Activated CD8-positive, alpha-beta memory T cell treated with anti-CD3 and anti-CD28 coated beads, Interleukin-2, amount 10 ng/mL, durations not matched to agents 7 days and 5 days (primary cell): ENCODE data around the gene MAP3K2. TPM values are rescaled to one million over a fixed set of nuclear protein-coding genes. Genes with fewer than 3 reads are reported as not detected.
"Not testable (repeated sequence)": the region's sequence is repeated elsewhere in the genome, so short reads cannot be mapped to it uniquely, and the experiment has no call there.

Experiments
- ATAC-seq: fragments of 150-1000 bp; cut with Tn5 transposase; one replicate; pipeline ENCODE4 v1.10.0; 2021; ENCODE audit warnings: moderate library complexity
- CTCF ChIA-PET: fragments of 350-600 bp; sonication (Branson Sonifier 250); formaldehyde crosslinking; loops from one replicate; lab custom pipeline; 2021; ENCODE audit warnings: antibody characterized with exemption; lab: Charles Lee
- DNase-seq: peaks from one replicate; pipeline ENCODE4 v3.0.0-alpha.2; 2020
- H3K27ac Mint-ChIP-seq: one replicate; pipeline ENCODE4 v1.8.0; 2021; ENCODE audit warnings: mild to moderate bottlenecking, mixed read lengths
- H3K27me3 Mint-ChIP-seq: one replicate; pipeline ENCODE4 v1.8.0; 2021; ENCODE audit warnings: mixed read lengths
- H3K36me3 Mint-ChIP-seq: one replicate; pipeline ENCODE4 v1.8.0; 2021; ENCODE audit warnings: mild to moderate bottlenecking, mixed read lengths
- H3K4me1 Mint-ChIP-seq: one replicate; pipeline ENCODE4 v1.8.0; 2021; ENCODE audit warnings: mixed read lengths
- H3K4me3 Mint-ChIP-seq: one replicate; pipeline ENCODE4 v1.8.0; 2021; ENCODE audit warnings: mild to moderate bottlenecking, moderate library complexity, mixed read lengths
- H3K9me3 Mint-ChIP-seq: one replicate; pipeline ENCODE4 v1.8.0; 2022; ENCODE audit warnings: low read depth, mixed read lengths
- total RNA-seq, 2 experiments: library from RNA; stranded (reverse); gene quantifications; one replicate each; pipeline ENCODE4 v1.2.3, GENCODE V29; 2021

Gene MAP3K2
- total RNA-seq, 2 experiments from 2014 or later = 53.5 to 56.9 TPM

DNA sequence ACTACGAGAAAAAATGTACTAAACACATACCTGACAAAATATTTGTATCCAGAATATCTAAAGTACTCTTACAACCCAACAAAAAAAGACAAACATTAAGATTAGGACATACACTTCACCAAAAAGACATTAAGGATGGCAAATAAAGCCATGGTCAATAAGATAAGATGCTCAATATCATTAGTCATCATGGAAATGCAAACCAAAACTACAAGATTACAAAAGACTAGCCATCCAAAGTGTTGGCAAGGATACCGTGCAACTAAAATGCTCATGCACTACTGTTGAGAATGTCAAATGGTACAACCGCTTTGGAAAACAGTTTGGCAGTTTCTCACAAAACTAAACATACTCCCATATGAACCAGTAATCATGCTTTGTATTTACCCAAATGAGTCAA lies 29.7 kb downstream of the MAP3K2 start:
- DNase-seq = no peak
- H3K27ac Mint-ChIP-seq = no peak overlapping the region
- ATAC-seq = no peak
- H3K4me1 Mint-ChIP-seq = peaks cover 13% of the 10 kb centered on the region
- H3K9me3 Mint-ChIP-seq = no peaks in the 10 kb centered on the region
- H3K4me3 Mint-ChIP-seq = no peak overlapping the region
- peaks cover 6% of the 10 kb centered on the region for H3K36me3 Mint-ChIP-seq
- H3K27me3 Mint-ChIP-seq = no peaks in the 10 kb centered on the region
- CTCF ChIA-PET = interaction anchor here (0.6 kb wide), 1 partner anchor 785 kb away, joined by 3 read pairs; no protein-coding TSS in a partner anchor

DNA sequence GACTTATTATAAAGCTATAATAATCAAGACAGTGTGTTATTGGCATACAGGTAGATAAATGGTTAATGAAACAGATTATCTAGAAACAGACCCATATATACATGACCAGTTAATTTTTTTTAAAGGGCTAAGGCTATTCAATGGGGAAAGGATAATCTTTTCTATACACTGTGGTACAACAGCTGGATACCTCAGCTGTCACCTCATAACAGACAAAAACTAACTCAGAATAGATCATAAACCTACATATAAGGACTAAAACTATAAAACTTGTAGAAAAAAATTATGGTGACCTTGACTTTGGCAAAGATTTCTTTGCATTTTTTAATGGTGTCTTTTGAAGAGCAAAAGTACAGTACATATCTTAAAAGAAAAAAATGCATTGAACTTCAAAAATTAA lies 30.2 kb downstream of the MAP3K2 start:
- Mint-ChIP-seq H3K4me3 (no peak overlapping the region), H3K4me1 (peaks cover 13% of the 10 kb centered on the region), H3K9me3 (no peaks in the 10 kb centered on the region), H3K27me3 (no peaks in the 10 kb centered on the region), H3K27ac (no peak overlapping the region), H3K36me3 (peaks cover 6% of the 10 kb centered on the region)
- CTCF ChIA-PET = interaction anchor here (0.6 to 2.2 kb wide), 3 partner anchors 31 to 785 kb away, joined by 3 to 5 read pairs (median 3); no protein-coding TSS in a partner anchor
- DNase-seq (no peak), ATAC-seq (no peak)

DNA sequence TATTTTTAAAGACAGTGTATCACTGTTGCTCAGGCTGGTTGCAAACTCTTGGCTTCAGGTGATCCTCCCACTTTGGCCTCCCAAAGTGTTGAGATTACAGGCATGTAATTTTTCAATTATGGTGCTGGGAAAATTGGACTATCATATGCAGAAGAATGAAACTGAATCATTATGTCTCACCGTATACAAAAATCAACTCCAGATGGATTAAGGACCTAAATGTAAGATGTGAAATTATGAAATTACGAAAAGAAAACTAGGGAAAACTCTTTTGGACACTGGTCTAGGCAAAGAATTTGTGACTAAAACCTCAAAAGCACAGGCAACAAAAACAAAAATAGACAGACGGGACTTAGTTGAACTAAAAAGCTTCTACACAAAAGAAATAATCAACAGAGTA lies 31.2 kb downstream of the MAP3K2 start:
- no peak for ATAC-seq
- DNase-seq = no peak
- H3K4me3 Mint-ChIP-seq = no peak overlapping the region
- no peak overlapping the region for H3K27ac Mint-ChIP-seq
- peaks cover 11% of the 10 kb centered on the region for H3K4me1 Mint-ChIP-seq
- CTCF ChIA-PET = interaction anchor here (1.1 to 2.2 kb wide), 4 partner anchors 9 to 59 kb away, joined by 3 to 5 read pairs (median 3); no protein-coding TSS in a partner anchor
- H3K27me3 Mint-ChIP-seq = no peaks in the 10 kb centered on the region
- peaks cover 2% of the 10 kb centered on the region for H3K9me3 Mint-ChIP-seq
- peaks cover 9% of the 10 kb centered on the region for H3K36me3 Mint-ChIP-seq

DNA sequence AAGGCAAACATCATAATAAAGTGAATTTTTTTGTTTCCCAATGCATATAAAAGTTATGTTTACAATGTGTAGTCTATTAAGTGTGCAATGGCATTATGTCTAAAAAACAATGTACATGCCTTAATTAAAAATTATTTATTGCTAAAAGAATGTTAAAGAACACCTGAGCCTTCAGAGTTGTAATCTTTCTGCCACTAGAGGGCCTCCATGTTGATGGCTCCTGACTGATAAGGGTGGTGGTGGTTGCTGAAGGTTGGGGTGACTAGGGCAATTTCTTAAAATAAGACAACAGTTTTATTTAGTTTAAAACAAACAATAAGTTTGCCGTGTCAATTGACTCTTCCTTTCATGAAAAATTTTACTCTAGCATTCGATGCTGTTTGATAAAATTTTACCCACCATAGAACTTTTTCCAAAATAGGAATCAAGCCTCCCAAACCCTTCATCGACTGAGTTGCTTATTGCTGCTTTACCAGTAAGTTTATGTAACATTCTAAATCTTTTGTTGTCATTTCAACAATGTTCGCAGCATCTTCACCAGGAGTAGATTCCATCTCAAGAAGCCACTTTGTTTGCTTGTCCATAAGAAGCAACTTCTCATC lies 32.3 kb downstream of the MAP3K2 start:
- CTCF ChIA-PET = interaction anchor here (1.4 to 2.2 kb wide), 2 partner anchors 11 to 33 kb away, joined by 3 to 5 read pairs; no protein-coding TSS in a partner anchor

DNA sequence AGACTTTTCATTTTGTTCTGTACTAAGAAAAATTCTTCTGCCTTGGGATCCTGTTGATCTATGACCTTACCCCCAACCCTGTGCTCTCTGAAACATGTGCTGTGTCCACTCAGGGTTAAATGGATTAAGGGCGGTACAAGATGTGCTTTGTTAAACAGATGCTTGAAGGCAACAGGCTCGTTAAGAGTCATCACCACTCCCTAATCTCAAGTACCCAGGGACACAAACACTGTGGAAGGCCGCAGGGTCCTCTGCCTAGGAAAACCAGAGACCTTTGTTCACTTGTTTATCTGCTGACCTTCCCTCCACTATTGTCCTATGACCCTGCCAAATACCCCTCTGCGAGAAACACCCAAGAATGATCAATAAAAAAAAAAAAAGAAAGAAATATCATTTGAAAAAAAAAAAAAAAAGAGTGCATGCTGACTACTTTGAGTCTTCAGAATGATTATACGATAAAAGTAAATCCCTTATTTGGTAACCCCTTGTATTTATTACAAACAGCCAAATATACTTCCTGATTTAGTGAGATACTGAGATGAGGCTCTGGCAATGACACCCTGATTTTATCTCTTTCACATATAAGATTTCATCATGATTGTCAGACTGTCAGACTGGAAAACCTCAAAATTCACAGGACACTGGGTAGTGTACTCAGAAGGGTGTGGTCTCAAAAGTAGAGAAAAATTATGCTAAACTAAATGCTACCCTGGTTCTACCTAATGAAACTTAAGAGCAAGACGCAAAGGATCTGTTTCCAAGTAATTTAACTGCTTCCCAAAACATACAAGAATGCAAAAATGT lies 33.7 kb downstream of the MAP3K2 start:
- ATAC-seq, H3K27ac Mint-ChIP-seq, H3K36me3 Mint-ChIP-seq, H3K9me3 Mint-ChIP-seq, DNase-seq, H3K4me3 Mint-ChIP-seq, CTCF ChIA-PET, H3K27me3 Mint-ChIP-seq: not testable (repeated sequence)
- H3K4me1 Mint-ChIP-seq = peaks cover 14% of the 10 kb centered on the region

More for the DNA sequence above, 32.3 kb downstream of the MAP3K2 start:
- ATAC-seq (peak; percentile 66), DNase-seq (peak; percentile 46)
- no peaks in the 10 kb centered on the region for H3K27me3 Mint-ChIP-seq
- H3K27ac Mint-ChIP-seq = no peak overlapping the region
- peaks cover 11% of the 10 kb centered on the region for H3K4me1 Mint-ChIP-seq
- no peak overlapping the region for H3K4me3 Mint-ChIP-seq
- H3K9me3 Mint-ChIP-seq = peaks cover 2% of the 10 kb centered on the region
- H3K36me3 Mint-ChIP-seq = peaks cover 10% of the 10 kb centered on the region

DNA sequence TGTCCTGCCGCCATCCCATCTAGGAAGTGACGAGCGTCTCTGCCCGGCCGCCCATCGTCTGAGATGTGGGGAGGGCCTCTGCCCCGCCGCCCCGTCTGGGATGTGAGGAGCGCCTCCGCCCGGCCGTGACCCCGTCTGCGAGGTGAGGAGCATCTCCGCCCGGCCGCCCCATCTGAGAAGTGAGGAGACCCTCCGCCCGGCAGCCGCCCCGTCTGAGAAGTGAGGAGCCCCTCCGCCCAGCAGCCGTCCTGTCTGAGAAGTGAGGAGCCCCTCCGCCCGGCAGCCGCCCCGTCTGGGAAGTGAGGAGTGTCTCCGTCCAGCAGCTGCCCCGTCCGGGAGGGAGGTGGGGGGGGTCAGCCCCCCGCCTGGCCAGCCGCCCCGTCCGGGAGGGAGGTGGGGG lies 34.6 kb downstream of the MAP3K2 start:
- DNase-seq, ATAC-seq, H3K36me3 Mint-ChIP-seq, H3K27ac Mint-ChIP-seq, H3K4me3 Mint-ChIP-seq, CTCF ChIA-PET, H3K27me3 Mint-ChIP-seq, H3K9me3 Mint-ChIP-seq: not testable (repeated sequence)
- peaks cover 17% of the 10 kb centered on the region for H3K4me1 Mint-ChIP-seq

DNA sequence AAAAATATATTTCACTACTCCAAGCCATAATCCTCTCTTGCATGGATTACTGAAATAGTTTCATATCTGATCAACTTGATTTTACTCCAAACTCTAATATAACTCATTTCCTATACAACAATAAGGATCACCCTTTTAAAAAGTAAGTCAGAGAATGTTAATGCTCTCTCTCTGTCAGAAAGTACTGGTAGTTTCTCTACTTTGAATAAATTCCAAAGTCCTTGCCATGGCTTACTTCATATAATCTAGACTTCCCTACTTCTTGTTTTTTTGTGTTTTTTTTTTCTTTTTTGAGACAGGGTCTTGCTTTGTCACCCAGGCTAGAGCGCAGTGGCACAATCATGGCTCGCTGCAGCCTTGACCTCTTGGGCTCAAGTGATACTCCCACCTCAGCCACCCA lies 36.2 kb downstream of the MAP3K2 start:
- Mint-ChIP-seq H3K4me1 (peaks cover 21% of the 10 kb centered on the region), H3K27ac (no peak overlapping the region)

DNA sequence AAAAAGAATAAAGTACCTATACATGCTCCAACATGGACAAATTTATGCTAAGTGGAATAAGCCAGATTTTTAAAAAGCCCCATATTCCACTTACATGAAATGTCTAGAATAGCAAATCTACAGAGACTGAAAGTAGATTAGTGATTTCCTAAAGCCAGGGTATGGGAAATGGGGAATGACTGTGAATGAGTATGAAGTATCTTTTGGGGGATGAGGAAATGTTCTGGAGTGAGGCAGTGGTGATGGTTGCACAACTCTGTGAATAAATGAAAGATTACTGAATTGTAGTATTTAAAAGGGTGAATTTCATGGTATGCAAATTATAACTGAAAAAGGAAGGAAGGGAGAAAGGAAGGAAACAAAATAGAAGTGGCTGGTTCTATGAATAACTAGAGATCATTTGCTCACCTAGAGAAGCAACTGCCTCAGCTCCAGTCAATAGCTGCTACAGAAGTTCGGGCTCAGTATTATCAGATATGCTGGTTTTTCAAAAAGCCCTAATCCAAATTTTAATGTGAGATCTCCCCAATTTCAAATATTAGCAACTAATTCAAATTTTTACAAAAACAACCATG lies 39.3 kb downstream of the MAP3K2 start:
- H3K27ac Mint-ChIP-seq = no peak overlapping the region
- peaks cover 14% of the 10 kb centered on the region for H3K4me1 Mint-ChIP-seq
- peaks cover 2% of the 10 kb centered on the region for H3K9me3 Mint-ChIP-seq
- ATAC-seq (no peak), DNase-seq (no peak)
- CTCF ChIA-PET = no interaction called here
- no peaks in the 10 kb centered on the region for H3K27me3 Mint-ChIP-seq
- peaks cover 11% of the 10 kb centered on the region for H3K36me3 Mint-ChIP-seq
- H3K4me3 Mint-ChIP-seq = no peak overlapping the region

More for the DNA sequence above, 36.2 kb downstream of the MAP3K2 start:
- no peak overlapping the region for H3K4me3 Mint-ChIP-seq
- no peaks in the 10 kb centered on the region for H3K27me3 Mint-ChIP-seq
- H3K9me3 Mint-ChIP-seq = peaks cover 2% of the 10 kb centered on the region
- peaks cover 9% of the 10 kb centered on the region for H3K36me3 Mint-ChIP-seq
- no peak for ATAC-seq
- CTCF ChIA-PET = no interaction called here
- DNase-seq = no peak

DNA sequence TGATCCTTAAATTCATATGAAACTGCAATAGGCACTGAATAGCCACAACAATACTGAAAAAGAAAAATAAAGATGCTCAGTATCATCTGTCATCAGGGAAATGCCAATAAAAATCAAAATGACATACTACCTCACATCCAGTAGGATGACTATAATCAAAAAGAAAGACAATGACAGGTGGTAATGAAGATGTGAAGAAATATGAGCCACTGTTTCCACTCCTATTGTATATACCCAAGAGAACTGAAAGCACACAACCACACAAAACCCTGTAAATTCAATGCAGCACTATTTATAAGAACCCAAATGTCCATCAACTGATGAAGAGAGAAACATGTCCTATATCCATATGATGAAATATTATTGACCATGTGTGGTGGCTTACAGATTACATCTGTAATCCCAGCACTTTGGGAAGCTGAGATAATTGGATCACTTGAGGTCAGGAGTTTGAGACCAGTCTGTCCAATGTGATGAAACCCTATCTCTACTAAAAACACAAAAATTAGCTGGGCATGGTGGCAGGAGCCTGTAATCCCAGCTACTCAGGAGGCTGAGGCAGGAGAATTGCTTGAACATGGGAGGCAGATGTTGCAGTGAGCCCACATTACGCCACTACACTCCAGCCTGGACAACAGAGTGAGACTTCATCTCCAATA lies 39.9 kb downstream of the MAP3K2 start:
- no peak overlapping the region for H3K4me3 Mint-ChIP-seq
- H3K36me3 Mint-ChIP-seq = peaks cover 13% of the 10 kb centered on the region
- DNase-seq (no peak), ATAC-seq (no peak)
- H3K27me3 Mint-ChIP-seq = no peaks in the 10 kb centered on the region
- CTCF ChIA-PET = no interaction called here
- H3K9me3 Mint-ChIP-seq = peaks cover 2% of the 10 kb centered on the region
- H3K4me1 Mint-ChIP-seq = peaks cover 14% of the 10 kb centered on the region
- no peak overlapping the region for H3K27ac Mint-ChIP-seq

DNA sequence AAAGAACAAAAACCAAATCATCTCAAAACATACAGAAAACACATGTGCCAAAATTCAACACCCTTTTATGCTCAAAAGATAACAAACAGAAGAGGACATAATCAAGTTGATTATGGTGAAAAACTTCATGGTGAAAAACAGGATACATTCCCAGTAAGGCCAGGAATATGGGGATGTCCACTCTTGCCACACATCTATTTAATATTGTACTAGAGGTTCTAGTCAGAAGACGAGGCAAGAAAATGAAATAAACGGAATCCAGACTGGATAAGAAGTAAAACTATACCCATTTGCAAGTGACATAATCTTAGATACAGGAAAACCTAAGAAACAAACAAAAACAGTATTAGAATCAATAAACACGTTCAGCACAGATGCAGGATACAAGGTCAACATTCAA lies 40.8 kb downstream of the MAP3K2 start:
- Mint-ChIP-seq H3K27me3 (no peaks in the 10 kb centered on the region), H3K36me3 (peaks cover 16% of the 10 kb centered on the region), H3K4me1 (peaks cover 16% of the 10 kb centered on the region), H3K9me3 (no peaks in the 10 kb centered on the region), H3K4me3 (no peak overlapping the region), H3K27ac (no peak overlapping the region)
- DNase-seq (no peak), ATAC-seq (no peak)
- CTCF ChIA-PET = no interaction called here

DNA sequence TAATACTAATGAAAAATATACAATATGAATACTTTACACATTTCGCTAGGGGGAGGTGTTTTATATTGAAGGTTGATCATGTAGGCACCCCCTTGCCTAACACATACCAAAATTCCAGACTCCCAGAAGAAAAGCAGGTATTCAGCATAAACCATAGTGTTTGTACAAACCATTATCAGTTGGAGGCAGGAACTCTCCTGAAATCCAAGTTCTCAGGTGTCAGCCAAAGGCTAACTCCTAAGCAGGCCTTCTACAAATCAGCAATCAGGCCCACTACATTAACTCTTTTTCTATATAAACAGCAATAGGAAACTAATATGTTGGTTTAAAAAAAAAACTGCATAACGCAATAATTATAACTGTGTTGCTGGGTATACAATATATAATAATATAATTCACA lies 44.5 kb downstream of the MAP3K2 start:
- H3K4me3 Mint-ChIP-seq = no peak overlapping the region
- H3K27ac Mint-ChIP-seq = no peak overlapping the region
- CTCF ChIA-PET = interaction anchor here (0.7 kb wide), 1 partner anchor 73 kb away, joined by 3 read pairs; no protein-coding TSS in a partner anchor
- no peaks in the 10 kb centered on the region for H3K9me3 Mint-ChIP-seq
- peaks cover 19% of the 10 kb centered on the region for H3K36me3 Mint-ChIP-seq
- ATAC-seq = no peak
- peaks cover 9% of the 10 kb centered on the region for H3K4me1 Mint-ChIP-seq
- DNase-seq = no peak
- no peaks in the 10 kb centered on the region for H3K27me3 Mint-ChIP-seq

DNA sequence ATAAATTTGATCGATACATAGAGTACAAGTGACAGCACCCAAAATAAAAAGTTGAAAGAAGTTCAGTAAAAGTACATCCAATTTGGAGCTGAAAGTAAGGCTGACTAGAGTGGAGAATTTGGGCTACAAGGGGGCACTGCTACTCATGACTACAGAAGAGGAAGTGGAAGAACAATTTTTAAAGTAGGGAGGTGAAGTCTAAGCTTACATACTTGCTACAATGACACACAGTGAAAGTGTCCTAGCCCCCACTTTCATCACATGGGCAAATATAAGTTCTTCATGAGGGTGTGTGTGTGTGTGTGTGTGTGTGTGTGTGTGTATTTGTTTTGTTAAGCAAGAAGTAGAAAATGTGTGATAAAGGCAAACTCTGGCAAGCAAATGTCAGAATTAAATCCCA lies 45.7 kb downstream of the MAP3K2 start:
- no peak for ATAC-seq
- CTCF ChIA-PET = interaction anchor here (0.8 kb wide), 1 partner anchor 22 kb away, joined by 3 read pairs; no protein-coding TSS in a partner anchor
- no peaks in the 10 kb centered on the region for H3K9me3 Mint-ChIP-seq
- DNase-seq = no peak
- no peak overlapping the region for H3K4me3 Mint-ChIP-seq
- H3K27me3 Mint-ChIP-seq = no peaks in the 10 kb centered on the region
- peaks cover 5% of the 10 kb centered on the region for H3K4me1 Mint-ChIP-seq
- peaks cover 23% of the 10 kb centered on the region for H3K36me3 Mint-ChIP-seq
- no peak overlapping the region for H3K27ac Mint-ChIP-seq

DNA sequence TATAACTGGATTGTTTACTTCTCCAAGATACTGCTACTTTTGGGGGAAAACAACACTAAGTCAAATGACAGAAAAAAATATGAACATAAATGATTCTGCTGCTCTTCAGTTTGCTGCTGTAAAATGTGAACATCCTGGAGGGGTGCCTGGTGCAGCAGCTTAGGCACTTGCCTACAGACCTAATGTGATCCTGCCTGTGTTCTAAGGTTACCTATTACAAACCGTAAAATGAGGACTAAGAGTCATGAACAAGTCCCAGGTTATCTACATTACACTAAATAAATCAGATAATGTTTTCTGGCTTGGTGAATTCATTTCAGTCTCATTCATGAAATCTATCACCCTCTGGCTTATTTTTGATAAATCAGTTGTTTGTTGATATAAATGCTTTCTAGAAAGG lies 55.4 kb downstream of the MAP3K2 start:
- CTCF ChIA-PET = no interaction called here

More for the DNA sequence above, 55.4 kb downstream of the MAP3K2 start:
- Mint-ChIP-seq H3K36me3 (peaks cover 13% of the 10 kb centered on the region), H3K27ac (no peak overlapping the region), H3K27me3 (no peaks in the 10 kb centered on the region), H3K9me3 (no peaks in the 10 kb centered on the region), H3K4me3 (no peak overlapping the region), H3K4me1 (no peaks in the 10 kb centered on the region)
- ATAC-seq = no peak
- no peak for DNase-seq
